Measurements from ENCODE around the gene KCNG2. TPM values are rescaled to one million over a fixed set of nuclear protein-coding genes. Genes with fewer than 3 reads are reported as not detected.

The KCNG2 gene
- total RNA-seq, 2 experiments from 2014 or later: not detected

- Histone ChIP-seq H3K4me3 (ENCODE audit: low read depth, low read length, poor library complexity, severe bottlenecking) (no peak overlapping the region), H2AFZ (ENCODE audit: low read length) (no peak overlapping the region), H3K9me2 (ENCODE audit: insufficient read depth, low read length) (no peaks in the 10 kb centered on the region), H4K20me1 (ENCODE audit: insufficient read depth, low read length) (no peaks in the 10 kb centered on the region), H3K27ac (ENCODE audit: low read depth, low read length, poor library complexity, severe bottlenecking) (no peak overlapping the region), H3K4me1 (ENCODE audit: insufficient read depth, low read length, poor library complexity, severe bottlenecking) (peaks cover 26% of the 10 kb centered on the region), H3K9me3 (ENCODE audit: low read length) (no peaks in the 10 kb centered on the region), H3K36me3 (ENCODE audit: insufficient read depth, low read length) (no peaks in the 10 kb centered on the region), H3K79me2 (ENCODE audit: insufficient read depth, low read depth, low read length) (no peaks in the 10 kb centered on the region), H3K4me2 (ENCODE audit: low read length) (no peak overlapping the region)
- no peak for TF ChIP-seq EZH2phosphoT487 (IDR thresholded peaks at IDR 0.05; ENCODE audit: borderline replicate concordance, low read depth, low read length)
- TF ChIP-seq CTCF (conservative IDR thresholded peaks at IDR 0.05; ENCODE audit: low read length): no peak
- CTCF ChIA-PET (ENCODE audit: unreplicated experiment): no interaction called here
- BruUV-seq (replicated peaks): no TSS peak
- DNase-seq (ENCODE audit: low spot score): no peak
- POLR2A ChIA-PET: no interaction called here
- intact Hi-C loops (cut with micrococcal nuclease; ENCODE audit: unreplicated experiment): no loop called here
Measured at GRCh38 chr18:79815657-79816056, 17.9 kb downstream of the KCNG2 start.

- no peak for DNase-seq (ENCODE audit: low spot score)
- Histone ChIP-seq H3K36me3 (ENCODE audit: insufficient read depth, low read length) (no peaks in the 10 kb centered on the region), H3K4me1 (ENCODE audit: insufficient read depth, low read length, poor library complexity, severe bottlenecking) (peaks cover 30% of the 10 kb centered on the region), H3K27ac (ENCODE audit: low read depth, low read length, poor library complexity, severe bottlenecking) (no peak overlapping the region), H3K4me3 (ENCODE audit: low read depth, low read length, poor library complexity, severe bottlenecking) (no peak overlapping the region), H4K20me1 (ENCODE audit: insufficient read depth, low read length) (no peaks in the 10 kb centered on the region), H2AFZ (ENCODE audit: low read length) (no peak overlapping the region), H3K4me2 (ENCODE audit: low read length) (no peak overlapping the region), H3K9me2 (ENCODE audit: insufficient read depth, low read length) (no peaks in the 10 kb centered on the region), H3K79me2 (ENCODE audit: insufficient read depth, low read depth, low read length) (no peaks in the 10 kb centered on the region), H3K9me3 (ENCODE audit: low read length) (no peaks in the 10 kb centered on the region)
- ChIA-PET POLR2A (no interaction called here), CTCF (ENCODE audit: unreplicated experiment) (no interaction called here)
- no TSS peak for BruUV-seq (replicated peaks)
- TF ChIP-seq CTCF (conservative IDR thresholded peaks at IDR 0.05; ENCODE audit: low read length) (no peak), EZH2phosphoT487 (IDR thresholded peaks at IDR 0.05; ENCODE audit: borderline replicate concordance, low read depth, low read length) (no peak)
- intact Hi-C loops (cut with micrococcal nuclease; ENCODE audit: unreplicated experiment): no loop called here
Measured at GRCh38 chr18:79816092-79816491, 18.4 kb downstream of the KCNG2 start.

GRCh38 chr18:79816981-79817606, 19.4 kb downstream of the KCNG2 start:
- Histone ChIP-seq H3K4me1 (ENCODE audit: insufficient read depth, low read length, poor library complexity, severe bottlenecking) (peaks cover 30% of the 10 kb centered on the region), H3K4me3 (ENCODE audit: low read depth, low read length, poor library complexity, severe bottlenecking) (no peak overlapping the region), H3K9me3 (ENCODE audit: low read length) (no peaks in the 10 kb centered on the region), H3K4me2 (ENCODE audit: low read length) (no peak overlapping the region), H3K27ac (ENCODE audit: low read depth, low read length, poor library complexity, severe bottlenecking) (no peak overlapping the region), H3K36me3 (ENCODE audit: insufficient read depth, low read length) (no peaks in the 10 kb centered on the region), H3K9me2 (ENCODE audit: insufficient read depth, low read length) (no peaks in the 10 kb centered on the region), H2AFZ (ENCODE audit: low read length) (no peak overlapping the region), H3K79me2 (ENCODE audit: insufficient read depth, low read depth, low read length) (no peaks in the 10 kb centered on the region), H4K20me1 (ENCODE audit: insufficient read depth, low read length) (no peaks in the 10 kb centered on the region)
- intact Hi-C loops (cut with micrococcal nuclease; ENCODE audit: unreplicated experiment): no loop called here
- TF ChIP-seq CTCF (conservative IDR thresholded peaks at IDR 0.05; ENCODE audit: low read length) (no peak), EZH2phosphoT487 (IDR thresholded peaks at IDR 0.05; ENCODE audit: borderline replicate concordance, low read depth, low read length) (no peak)
- CTCF ChIA-PET (ENCODE audit: unreplicated experiment): no interaction called here
- POLR2A ChIA-PET: no interaction called here
- no peak for DNase-seq (ENCODE audit: low spot score)
- BruUV-seq (replicated peaks): no TSS peak

Data from OCI-LY7 (cell line).